Cortex of kidney (tissue), 1 donor: ENCODE measurements around the gene PROZ.
"Not testable (repeated sequence)": the region's sequence is repeated elsewhere in the genome, so short reads cannot be mapped to it uniquely, and the experiment has no call there.

Experiments used
- DNase-seq: peaks from one replicate; lab custom pipeline; 2025; lab: John Stamatoyannopoulos, UW

The PROZ gene

DNA sequence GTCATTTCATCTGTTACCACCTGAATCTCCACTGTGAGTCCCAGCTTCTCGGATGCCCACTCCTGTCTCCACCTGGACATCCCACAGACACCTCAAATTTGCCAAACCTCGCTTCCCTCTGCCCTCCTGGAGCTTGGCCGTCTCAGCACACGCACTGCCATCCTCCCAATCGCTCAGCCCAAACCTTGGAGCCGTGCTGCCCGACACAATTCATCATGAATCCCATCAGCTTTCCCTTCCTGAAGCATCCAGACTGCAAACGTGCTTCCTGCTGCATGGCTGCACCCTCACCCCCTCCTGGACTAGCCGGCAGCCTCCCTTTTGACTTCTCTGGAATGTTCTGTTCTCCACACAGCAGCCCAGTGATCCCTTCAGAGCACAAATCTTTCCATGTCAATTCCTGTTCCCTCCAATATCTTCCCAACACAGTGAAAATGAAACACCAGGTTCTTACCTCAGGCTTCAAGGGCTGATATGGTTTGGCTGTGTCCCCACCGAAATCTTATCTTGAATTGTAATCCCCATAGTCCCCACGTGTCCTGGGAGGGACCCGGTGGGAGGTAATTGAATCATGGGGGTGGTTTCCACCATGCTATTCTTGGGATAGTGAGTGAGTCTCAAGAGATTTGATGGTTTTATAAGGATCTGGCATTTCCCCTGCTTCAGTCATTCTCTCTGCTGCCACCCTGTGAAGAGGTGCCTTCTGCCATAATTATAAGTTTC is 1.1 kb upstream of the PROZ start:
- no peak for DNase-seq

GRCh38 chr13:113158946-113159345 is 498 bp downstream of the PROZ start:
- no peak for DNase-seq

- no peak for DNase-seq
Measured at GRCh38 chr13:113159701-113160100, 1.3 kb downstream of the PROZ start.

DNA sequence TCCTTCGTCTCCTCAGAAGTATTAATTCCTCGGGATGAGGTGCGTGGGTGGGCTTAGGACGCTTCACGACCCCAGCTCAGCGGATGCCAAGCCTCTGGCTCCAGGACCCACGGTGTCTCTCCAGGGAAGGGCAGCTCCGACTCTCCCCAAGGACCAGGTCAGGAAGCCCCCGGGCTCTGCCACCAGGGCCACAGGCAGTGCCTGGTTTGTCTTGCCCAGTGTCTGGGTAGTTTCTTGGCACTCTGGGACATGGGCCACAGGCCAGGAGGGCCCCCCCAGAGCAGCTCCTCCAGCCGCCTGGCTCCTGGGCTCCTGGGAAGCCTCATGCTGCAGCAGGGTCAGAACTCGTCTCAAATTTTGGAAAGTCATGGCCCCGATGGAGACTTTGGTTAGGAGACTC is 2.5 kb downstream of the PROZ start:
- no peak for DNase-seq

DNA sequence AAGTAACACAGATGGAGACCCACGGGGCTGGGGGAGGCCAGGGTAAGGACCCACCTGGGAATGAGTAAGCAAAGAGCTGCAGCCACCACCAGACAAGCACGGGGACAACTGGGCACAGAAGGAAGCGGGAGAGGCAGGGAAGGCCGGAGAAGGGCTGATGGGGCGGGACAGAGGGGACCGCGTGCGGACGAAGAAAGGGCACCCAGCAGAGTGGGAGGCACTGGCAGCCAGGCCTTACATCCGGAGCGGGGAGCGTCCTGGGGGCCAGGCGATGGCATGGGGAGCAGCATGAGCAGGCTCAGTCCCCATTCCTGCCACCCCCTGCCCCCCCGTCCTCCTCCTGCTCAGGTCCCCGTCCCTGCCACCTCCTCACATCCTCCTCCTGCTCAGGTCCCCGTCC is 3.0 kb downstream of the PROZ start:
- DNase-seq, result no peak

DNA sequence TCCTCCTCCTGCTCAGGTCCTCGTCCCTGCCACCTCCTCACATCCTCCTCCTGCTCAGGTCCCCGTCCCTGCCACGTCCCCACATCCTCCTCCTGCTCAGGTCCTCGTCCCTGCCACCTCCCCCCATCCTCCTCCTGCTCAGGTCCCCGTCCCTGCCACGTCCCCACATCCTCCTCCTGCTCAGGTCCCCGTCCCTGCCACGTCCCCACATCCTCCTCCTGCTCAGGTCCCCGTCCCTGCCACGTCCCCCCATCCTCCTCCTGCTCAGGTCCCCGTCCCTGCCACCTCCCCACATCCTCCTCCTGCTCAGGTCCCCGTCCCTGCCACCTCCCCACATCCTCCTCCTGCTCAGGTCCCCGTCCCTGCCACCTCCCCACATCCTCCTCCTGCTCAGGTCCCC is 3.5 kb downstream of the PROZ start:
- DNase-seq, result not testable (repeated sequence)

DNA sequence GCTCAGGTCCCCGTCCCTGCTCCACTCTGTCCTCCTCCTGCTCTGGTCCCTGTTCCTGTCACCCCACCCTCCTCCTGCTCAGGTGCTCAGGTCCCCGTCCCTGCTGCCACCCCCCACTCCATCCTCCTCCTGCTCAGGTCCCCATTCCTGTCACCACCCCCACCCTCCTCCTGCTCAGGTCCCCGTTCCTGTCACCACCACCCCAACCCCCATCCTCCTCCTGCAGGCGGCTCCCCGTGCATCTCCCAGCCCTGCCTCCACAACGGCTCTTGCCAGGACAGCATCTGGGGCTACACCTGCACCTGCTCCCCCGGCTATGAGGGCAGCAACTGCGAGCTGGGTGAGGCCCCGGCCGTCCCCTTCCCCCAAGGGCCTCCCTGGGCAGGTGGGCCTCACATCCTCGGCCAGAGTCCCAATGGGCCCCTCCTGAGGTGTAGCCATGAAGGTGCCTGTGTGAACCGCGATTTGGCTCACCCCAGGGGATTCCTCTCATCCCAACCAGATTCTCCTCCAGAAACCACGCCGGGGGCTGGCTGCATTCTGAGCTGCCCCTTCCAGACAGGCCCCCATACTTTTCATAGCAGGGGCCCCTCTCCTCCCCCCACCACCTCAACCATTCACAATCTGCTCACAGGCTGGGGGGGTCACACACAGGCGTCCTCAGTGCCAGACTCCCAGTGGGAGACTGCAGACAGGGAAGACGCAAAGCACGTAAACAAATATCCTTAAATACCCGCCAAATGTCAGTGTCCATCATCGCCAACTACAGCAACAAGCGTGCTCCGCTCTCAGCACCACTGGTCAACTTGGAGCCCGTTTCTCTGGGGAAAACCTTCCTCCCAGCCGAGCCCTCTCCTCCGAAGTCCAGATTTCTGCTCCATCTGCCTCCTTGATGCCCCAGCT is 4.6 kb downstream of the PROZ start:
- no peak for DNase-seq

GRCh38 chr13:113164492-113164891 is 6.0 kb downstream of the PROZ start:
- no peak for DNase-seq

GRCh38 chr13:113166266-113166665 is 7.8 kb downstream of the PROZ start:
- no peak for DNase-seq

DNA sequence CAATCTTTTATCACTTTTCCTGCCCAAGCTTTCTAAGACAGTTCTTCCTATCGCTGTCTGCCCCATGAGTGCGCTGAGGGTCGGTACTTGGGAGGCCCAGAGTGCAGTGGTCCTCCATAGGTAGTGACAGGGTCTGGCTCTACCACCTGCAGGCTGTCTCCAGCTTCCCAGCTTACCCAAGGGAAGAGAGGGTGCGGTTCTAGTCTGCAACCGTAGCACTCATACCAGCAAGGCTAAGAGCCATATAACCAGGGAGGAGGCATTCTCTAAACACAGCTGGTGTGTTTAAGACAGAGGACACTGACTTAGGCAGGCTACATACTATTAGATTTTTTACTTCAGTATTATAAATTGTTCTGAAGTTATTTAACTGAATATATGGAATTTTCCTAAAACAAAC is 8.2 kb downstream of the PROZ start:
- no peak for DNase-seq

DNA sequence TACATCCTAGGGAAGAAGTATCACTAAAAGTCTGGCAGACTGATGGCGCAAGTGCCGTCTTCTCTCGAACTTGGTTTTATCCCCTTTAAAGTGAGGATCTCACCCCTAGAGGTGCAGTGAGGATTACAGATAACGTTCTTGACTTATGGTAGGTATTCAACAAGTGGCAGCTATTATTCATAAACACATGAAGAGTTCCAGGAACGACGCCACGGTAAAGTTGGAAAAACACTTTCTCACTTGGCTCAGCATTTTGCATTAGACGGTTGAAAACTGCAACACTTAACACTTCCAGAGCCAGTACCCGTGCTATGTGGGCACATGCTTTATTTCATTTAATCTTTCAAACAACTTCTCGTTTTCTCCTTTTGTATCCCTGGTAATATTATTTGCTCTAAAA is 8.7 kb downstream of the PROZ start:
- no peak for DNase-seq

DNA sequence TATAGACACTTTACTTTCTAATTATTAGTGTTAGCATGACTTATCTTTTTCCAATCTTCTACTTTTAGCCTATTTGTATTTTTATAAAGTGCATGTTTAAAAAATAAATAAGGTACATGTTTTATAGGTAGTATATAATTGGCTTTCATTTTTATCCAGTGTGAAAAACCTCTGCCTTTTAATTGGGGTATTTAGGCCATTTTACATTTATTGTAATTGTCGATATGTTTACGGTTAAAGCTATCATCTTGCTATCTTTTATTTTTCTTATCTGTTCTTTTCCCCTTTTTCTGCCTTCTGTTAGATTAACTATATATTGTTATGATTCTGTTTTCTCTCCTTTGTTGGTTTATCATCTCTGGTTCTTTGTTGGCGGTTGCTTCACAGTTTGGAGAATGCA is 9.1 kb downstream of the PROZ start:
- no peak for DNase-seq

DNA sequence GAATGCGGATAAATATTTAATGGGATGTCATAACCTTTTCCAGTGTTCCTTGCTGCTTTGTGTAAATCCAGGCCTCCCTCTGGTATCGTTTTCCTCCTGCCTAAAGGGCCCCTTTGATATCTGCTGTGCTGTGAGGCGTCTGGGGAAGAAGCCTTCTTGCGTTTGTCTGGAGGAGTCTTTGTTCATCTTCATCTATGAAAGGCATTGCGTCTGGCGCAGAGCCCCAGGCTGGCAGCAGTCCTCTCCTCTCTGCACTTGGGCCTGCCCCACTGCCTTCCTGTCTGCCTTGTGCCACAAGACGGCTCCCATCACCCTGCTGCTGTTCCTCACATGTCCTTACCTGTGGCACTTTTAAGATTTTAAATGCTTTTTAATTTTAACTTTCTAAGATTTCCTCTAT is 9.8 kb downstream of the PROZ start:
- no peak for DNase-seq

DNA sequence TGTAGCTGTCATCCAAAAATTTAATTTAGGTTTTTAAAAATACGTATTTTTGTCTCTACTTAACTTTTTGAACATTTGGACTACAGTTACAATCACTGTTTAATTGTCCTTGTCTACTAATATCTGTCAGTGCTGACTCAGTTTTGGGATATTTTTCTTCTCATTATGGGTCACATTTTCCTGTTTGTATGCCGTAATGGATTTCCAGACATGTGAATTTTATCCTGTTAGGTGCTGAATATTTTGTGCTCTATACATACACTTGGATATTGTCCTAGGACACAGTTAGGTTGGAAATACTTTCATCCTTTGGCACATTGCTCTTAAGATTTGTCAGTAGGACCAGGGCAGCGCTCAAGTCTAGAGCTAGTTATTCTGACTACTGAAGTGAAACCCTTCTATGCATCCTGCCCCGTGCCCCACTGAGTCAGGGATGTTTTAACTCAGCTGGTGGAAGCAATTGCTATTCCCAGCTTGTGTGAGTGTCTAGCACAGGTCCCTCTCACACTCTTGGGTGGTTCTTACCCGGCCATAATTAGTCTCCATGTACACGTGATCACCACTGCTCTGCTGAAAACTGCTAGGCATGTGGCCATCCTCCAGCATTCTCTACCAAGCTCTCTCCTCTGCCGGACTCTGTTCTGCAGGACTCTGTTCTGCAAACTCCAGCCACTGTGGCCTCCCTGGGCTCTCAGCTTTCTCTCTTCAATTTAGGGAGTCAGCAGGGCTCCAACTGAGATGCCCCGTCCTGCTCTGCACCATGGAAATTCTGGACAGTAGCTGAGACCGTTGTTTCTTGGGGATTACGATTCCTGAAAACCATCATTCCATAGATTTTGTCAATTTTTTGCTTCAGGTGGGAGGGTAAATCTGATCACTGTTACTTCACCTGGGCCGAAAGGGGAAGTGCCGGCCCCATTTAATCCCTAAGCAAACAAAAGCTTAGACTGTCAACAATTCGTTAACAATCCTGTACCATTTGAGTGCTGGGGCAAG is 11.1 kb downstream of the PROZ start:
- no peak for DNase-seq

GRCh38 chr13:113170511-113170910 is 12.1 kb downstream of the PROZ start:
- DNase-seq, result no peak

DNA sequence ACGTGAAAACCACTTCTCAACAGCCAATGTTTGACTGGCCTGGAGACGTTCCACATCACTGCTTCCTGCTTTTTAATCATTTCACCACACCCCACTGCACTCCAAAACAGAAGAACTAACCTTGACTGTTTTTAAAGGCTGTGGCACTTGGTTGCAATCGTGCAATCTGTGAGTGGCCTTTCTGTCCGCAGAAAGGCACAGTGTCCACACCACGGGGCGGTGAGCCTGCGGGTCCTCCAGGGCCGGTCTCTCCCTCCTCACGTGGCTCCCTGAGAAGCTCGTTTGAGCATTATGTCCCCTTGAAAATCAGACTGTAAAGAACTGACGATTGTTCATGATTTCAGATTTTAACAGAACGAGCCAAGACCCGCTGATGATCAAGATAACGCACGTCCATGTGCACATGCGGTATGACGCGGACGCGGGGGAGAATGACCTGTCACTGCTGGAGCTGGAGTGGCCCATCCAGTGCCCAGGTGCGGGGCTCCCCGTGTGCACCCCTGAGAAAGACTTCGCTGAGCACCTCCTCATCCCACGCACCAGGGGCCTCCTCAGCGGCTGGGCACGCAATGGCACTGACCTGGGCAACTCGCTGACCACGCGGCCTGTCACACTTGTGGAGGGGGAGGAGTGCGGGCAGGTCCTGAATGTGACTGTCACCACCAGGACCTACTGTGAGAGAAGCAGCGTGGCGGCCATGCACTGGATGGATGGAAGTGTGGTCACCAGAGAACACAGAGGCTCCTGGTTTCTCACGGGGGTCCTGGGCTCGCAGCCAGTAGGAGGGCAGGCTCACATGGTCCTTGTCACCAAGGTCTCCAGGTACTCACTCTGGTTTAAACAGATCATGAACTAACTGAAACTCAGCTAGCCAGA is 13.0 kb downstream of the PROZ start:
- DNase-seq, result no peak

- DNase-seq, result no peak
Measured at GRCh38 chr13:113172419-113172926, 14.0 kb downstream of the PROZ start.

DNA sequence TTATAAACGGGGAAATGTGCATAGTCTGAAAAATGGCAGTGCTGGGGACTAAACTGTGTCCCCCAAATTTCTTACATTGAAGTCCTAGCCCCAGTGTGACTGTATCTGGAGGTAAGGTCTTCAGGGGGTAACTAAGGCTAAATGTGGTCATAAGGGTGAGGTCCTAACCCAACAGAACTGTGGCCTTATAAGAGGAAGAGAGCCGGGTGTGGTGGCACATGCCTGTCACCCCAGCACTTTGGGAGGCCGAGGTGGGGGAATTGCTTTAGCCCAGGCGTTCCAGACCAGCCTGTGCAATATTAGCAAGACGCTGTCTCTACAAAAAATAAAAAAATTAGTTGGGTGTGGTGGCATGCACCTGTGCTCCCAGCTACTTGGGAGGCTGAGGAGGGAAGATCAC is 17.8 kb downstream of the PROZ start:
- DNase-seq, result no peak

- no peak for DNase-seq
Measured at GRCh38 chr13:113176822-113177221, 18.4 kb downstream of the PROZ start.

DNA sequence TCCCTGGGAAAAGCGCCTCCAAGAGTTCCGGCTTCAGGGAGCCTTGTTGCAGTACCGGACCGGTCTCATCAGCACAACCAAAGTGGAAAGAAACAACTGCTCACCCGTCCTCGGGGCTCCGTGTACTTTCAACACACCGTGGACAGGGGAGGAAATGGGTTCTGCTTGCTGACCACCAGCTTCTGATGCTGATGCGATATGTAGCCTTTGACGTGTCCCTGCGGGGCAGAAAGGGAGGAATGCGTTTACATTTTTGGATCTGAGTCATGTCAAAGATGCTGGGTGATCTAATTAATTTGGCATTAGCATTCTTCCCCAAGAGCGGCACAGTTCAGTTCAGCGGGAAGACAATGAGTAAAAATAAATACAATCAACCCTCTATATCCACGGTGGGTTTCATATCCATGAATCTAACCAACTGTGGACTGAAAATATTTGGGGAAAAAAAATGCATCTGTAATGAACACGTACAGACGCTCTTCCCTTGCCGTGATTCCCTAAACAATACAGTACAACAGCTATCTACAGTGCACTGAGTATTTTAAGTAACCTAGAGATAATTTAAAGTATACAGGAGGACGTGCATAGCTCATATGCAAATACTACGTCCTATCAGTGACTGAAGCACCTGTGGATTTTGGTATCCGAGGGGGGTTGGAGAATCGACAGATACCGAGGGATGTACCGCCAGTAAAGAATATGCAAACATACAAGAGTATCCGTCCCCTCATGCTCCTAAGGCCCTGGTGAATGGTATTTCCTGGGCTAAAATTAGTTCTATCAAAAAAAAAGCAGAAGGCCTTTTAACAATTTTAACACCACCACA is 19.8 kb downstream of the PROZ start:
- DNase-seq, result no peak
